HG03097 (cell line): ENCODE data around the gene GOLGA6A.
"Not testable (repeated sequence)": the region's sequence is repeated elsewhere in the genome, so short reads cannot be mapped to it uniquely, and the experiment has no call there.

Source experiments
- ATAC-seq: cut with Tn5 transposase; IDR thresholded peaks from one replicate; pipeline ENCODE4 v1.9.1; 2021; ENCODE audit not compliant: unreplicated experiment, low FRiP score

GOLGA6A gene

GRCh38 chr15:74055804-74056203 is 26.5 kb downstream of the GOLGA6A start:
- no peak for ATAC-seq

GRCh38 chr15:74053941-74054529 is 28.3 kb downstream of the GOLGA6A start:
- ATAC-seq: no peak

GRCh38 chr15:74053517-74053916 is 28.8 kb downstream of the GOLGA6A start:
- ATAC-seq: no peak

- ATAC-seq: not testable (repeated sequence)
Observed at GRCh38 chr15:74052271-74053260, 29.8 kb downstream of the GOLGA6A start.

GRCh38 chr15:74050556-74051234 is 31.7 kb downstream of the GOLGA6A start:
- no peak for ATAC-seq

GRCh38 chr15:74050127-74050526 is 32.2 kb downstream of the GOLGA6A start:
- ATAC-seq: no peak

GRCh38 chr15:74046275-74046674 is 36.1 kb downstream of the GOLGA6A start:
- ATAC-seq: no peak

- ATAC-seq: no peak
Observed at GRCh38 chr15:74045636-74046274, 36.6 kb downstream of the GOLGA6A start.

- ATAC-seq: no peak
Observed at GRCh38 chr15:74045184-74045583, 37.2 kb downstream of the GOLGA6A start.

- ATAC-seq: no peak
Observed at GRCh38 chr15:74044267-74045110, 37.9 kb downstream of the GOLGA6A start.

GRCh38 chr15:74043425-74044266 is 38.7 kb downstream of the GOLGA6A start:
- ATAC-seq: no peak

- ATAC-seq: no peak
Observed at GRCh38 chr15:74042603-74043424, 39.5 kb downstream of the GOLGA6A start.

- no peak for ATAC-seq
Observed at GRCh38 chr15:74041777-74042435, 40.4 kb downstream of the GOLGA6A start.

GRCh38 chr15:74041311-74041756 is 41.0 kb downstream of the GOLGA6A start:
- ATAC-seq: no peak

- no peak for ATAC-seq
Observed at GRCh38 chr15:74040109-74040850, 42.1 kb downstream of the GOLGA6A start.

GRCh38 chr15:74039656-74040010 is 42.7 kb downstream of the GOLGA6A start:
- no peak for ATAC-seq
